SK-N-SH (cell line): Measurements from ENCODE around the gene CD3D. TPM values are rescaled to one million over a fixed set of nuclear protein-coding genes. Genes with fewer than 3 reads are reported as not detected.

Source experiments
- CTCF ChIA-PET: fragments of 300-600, 350-600 bp; formaldehyde crosslinking; extraction: SDS; loops from one replicate; lab custom pipeline; 2021; lab: Yijun Ruan, JAX
- POLR2A ChIA-PET: fragments of 350-600 bp; sonication (Branson Sonifier 250); formaldehyde crosslinking; extraction: SDS; loops from one replicate; lab custom pipeline; 2020; ENCODE audit warnings: antibody characterized with exemption, inconsistent platforms; lab: Yijun Ruan, JAX
- DNase-seq: peaks from one replicate; pipeline ENCODE4 v3.0.0; 2012
- H2AFZ ChIP-seq: fragments of 200-600 bp; sonication (generic); 2 replicates; pipeline ENCODE4 v1.8.1; 2016; ENCODE audit warnings: antibody characterized with exemption, mild to moderate bottlenecking, low read depth
- H3F3A ChIP-seq: fragments of 200-600 bp; sonication (generic); replicated peaks from 2 replicates; pipeline ENCODE3; 2016; ENCODE audit warnings: antibody characterized with exemption, mild to moderate bottlenecking; ENCODE audit not compliant: insufficient read depth
- H3K27ac ChIP-seq, 2 experiments: fragments of 200-500 bp in 1 of 2; fragments of 200-600 bp in 1 of 2; sonication (Bioruptor generic) in 1 of 2; sonication (generic), shearing (Covaris generic) in 1 of 2; 2 replicates each; pipeline versions ENCODE4 v1.5.1 to v1.6.1; 2014 to 2016; ENCODE audit warnings: low read depth in 2 of 2, inconsistent platforms in 1 of 2, low read length in 1 of 2, mild to moderate bottlenecking in 1 of 2, mixed read lengths in 1 of 2
- H3K27me3 ChIP-seq: fragments of 200-600 bp; sonication (generic), shearing (Covaris generic); 2 replicates; pipeline ENCODE4 v1.6.1; 2016; ENCODE audit warnings: mixed run types; ENCODE audit not compliant: insufficient read depth
- H3K36me3 ChIP-seq, 2 experiments: fragments of 200-500 bp in 1 of 2; fragments of 200-600 bp in 1 of 2; sonication (Bioruptor generic) in 1 of 2; sonication (generic) in 1 of 2; replicated peaks in 1 of 2; 2 replicates each; pipeline versions ENCODE3 to v1.5.1; 2014 to 2016; ENCODE audit warnings: low read length in 1 of 2, mild to moderate bottlenecking in 1 of 2; ENCODE audit not compliant: insufficient read depth in 2 of 2, control insufficient read depth in 1 of 2
- H3K4me1 ChIP-seq, 2 experiments: fragments of 200-500 bp in 1 of 2; fragments of 200-600 bp in 1 of 2; sonication (Bioruptor generic) in 1 of 2; sonication (generic), shearing (Covaris generic) in 1 of 2; 2 replicates each; pipeline versions ENCODE4 v1.5.1 to v1.6.1; 2014 to 2016; ENCODE audit warnings: low read depth in 1 of 2, low read length in 1 of 2, mixed run types in 1 of 2; ENCODE audit not compliant: insufficient read depth in 2 of 2, control insufficient read depth in 1 of 2
- H3K4me2 ChIP-seq: fragments of 200-600 bp; sonication (generic), shearing (Covaris generic); 2 replicates; pipeline ENCODE4 v1.6.1; 2017; ENCODE audit warnings: mixed run types
- H3K4me3 ChIP-seq, 2 experiments: fragments of 200-500 bp in 1 of 2; fragments of 200-600 bp in 1 of 2; sonication (Bioruptor generic) in 1 of 2; sonication (generic), shearing (Covaris generic) in 1 of 2; 2 replicates each; pipeline versions ENCODE4 v1.5.1 to v1.8.1; 2014 to 2016; ENCODE audit warnings: low read depth in 2 of 2, inconsistent platforms in 1 of 2, low read length in 1 of 2, mild to moderate bottlenecking in 1 of 2, mixed read lengths in 1 of 2, moderate library complexity in 1 of 2
- H3K79me2 ChIP-seq: fragments of 200-600 bp; sonication (generic); 2 replicates; pipeline ENCODE4 v1.8.1; 2017; ENCODE audit warnings: mild to moderate bottlenecking; ENCODE audit not compliant: insufficient read depth
- H3K9ac ChIP-seq: fragments of 200-600 bp; sonication (generic); 2 replicates; pipeline ENCODE4 v1.6.1; 2017; ENCODE audit warnings: mixed run types
- H3K9me2 ChIP-seq: fragments of 200-600 bp; sonication (generic); 2 replicates; pipeline ENCODE4 v1.6.1; 2017; ENCODE audit warnings: mixed run types
- H3K9me3 ChIP-seq: fragments of 200-600 bp; sonication (generic); 2 replicates; pipeline ENCODE4 v1.6.1; 2017; ENCODE audit warnings: mixed run types, mild to moderate bottlenecking, moderate library complexity
- H4K20me1 ChIP-seq: fragments of 200-600 bp; sonication (generic); 2 replicates; pipeline ENCODE4 v1.6.1; 2017; ENCODE audit warnings: mild to moderate bottlenecking, mixed run types; ENCODE audit not compliant: insufficient read depth
- CHD2 ChIP-seq: fragments of 150-350 bp; IDR thresholded peaks from 2 replicates; pipeline ENCODE4 v1.6.1; 2018; ENCODE audit warnings: low read length; ENCODE audit not compliant: partially characterized antibody
- CTCF ChIP-seq: fragments of 200-600 bp; sonication (generic); IDR thresholded peaks from 2 replicates; pipeline ENCODE4 v1.6.1; 2017; ENCODE audit warnings: antibody characterized with exemption, mild to moderate bottlenecking, moderate library complexity
- EZH2phosphoT487 ChIP-seq: fragments of 200-600 bp; sonication (generic); IDR thresholded peaks from 2 replicates; pipeline ENCODE4 v1.6.1; 2017; ENCODE audit warnings: low read depth, mixed run types, mild to moderate bottlenecking, antibody characterized with exemption, moderate library complexity, borderline replicate concordance
- FOXJ3 ChIP-seq: sonication (generic); formaldehyde crosslinking; IDR thresholded peaks from 2 replicates; pipeline ENCODE4 v1.5.1; 2020; ENCODE audit warnings: mild to moderate bottlenecking, missing genetic modification reagents
- GATA2 ChIP-seq: sonication (generic); formaldehyde crosslinking; IDR thresholded peaks from 2 replicates; pipeline ENCODE4 v1.5.0; 2020; ENCODE audit warnings: mild to moderate bottlenecking, missing genetic modification reagents
- IRF3 ChIP-seq: fragments of 150-350 bp; IDR thresholded peaks from 2 replicates; pipeline ENCODE4 v1.6.1; 2016; ENCODE audit warnings: mild to moderate bottlenecking, low read depth, low read length
- MAX ChIP-seq: IDR thresholded peaks from 2 replicates; pipeline ENCODE4 v1.4.0; 2012; ENCODE audit warnings: low read depth
- MEF2A ChIP-seq: IDR thresholded peaks from 2 replicates; pipeline ENCODE4 v1.4.0; 2012; ENCODE audit warnings: low read depth, borderline replicate concordance
- NFIC ChIP-seq: IDR thresholded peaks from 2 replicates; pipeline ENCODE4 v1.4.0; 2012; ENCODE audit warnings: borderline replicate concordance
- RAD21 ChIP-seq: IDR thresholded peaks from 2 replicates; pipeline ENCODE4 v1.6.1; 2012; ENCODE audit warnings: mild to moderate bottlenecking, low read length
- RCOR1 ChIP-seq: fragments of 150-350 bp; IDR thresholded peaks from 2 replicates; pipeline ENCODE4 v1.6.1; 2017; ENCODE audit warnings: antibody characterized with exemption, low read length
- RXRA ChIP-seq: IDR thresholded peaks from 2 replicates; pipeline ENCODE4 v1.4.0; 2012; ENCODE audit warnings: low read depth, mild to moderate bottlenecking, borderline replicate concordance
- SMC3 ChIP-seq: IDR thresholded peaks from 2 replicates; pipeline ENCODE4 v1.6.1; 2012; ENCODE audit warnings: low read depth, low read length, improper control_type of control experiment
- ZBTB33 ChIP-seq: IDR thresholded peaks from 2 replicates; pipeline ENCODE4 v1.4.0; 2012; ENCODE audit warnings: low read depth, borderline replicate concordance
- WGBS: methylation state at CpG from one replicate; pipeline ENCODE4 v1.1.6; 2017; ENCODE audit warnings: low lambda C conversion rate; 5-methylcytosine and 5-hydroxymethylcytosine counted together
- polyA plus RNA-seq, 3 experiments: library from polyadenylated mRNA; depleted of rRNA; stranded (reverse); fragments of >200 nt; gene quantifications; 2 replicates each; pipeline ENCODE4 v1.2.3, GENCODE V29; 2012

The CD3D gene
- polyA plus RNA-seq, 1 of the 3 experiments (the other 2 are of a cell fraction), result 0.44 TPM

- no peaks in the 10 kb centered on the region for H3K36me3 ChIP-seq
Observed at GRCh38 chr11:118353084-118353710, 10.7 kb upstream of the CD3D start.

More at GRCh38 chr11:118353084-118353710, 10.7 kb upstream of the CD3D start:
- CTCF ChIA-PET, result interaction anchor here (0.6 to 5.6 kb wide), 22 partner anchors 10 to 219 kb away, joined by 3 to 34 read pairs (median 3); no protein-coding TSS in a partner anchor
- no peaks in the 10 kb centered on the region for H3K9me2 ChIP-seq
- H3K4me2 ChIP-seq, result no peak overlapping the region
- no peak overlapping the region for H2AFZ ChIP-seq
- H3K79me2 ChIP-seq, result no peaks in the 10 kb centered on the region
- peak; percentile 20 for DNase-seq
- TF ChIP-seq RXRA (no peak), RAD21 (peak; percentile 56), GATA2 (CRISPR knock-in tag) (no peak), FOXJ3 (CRISPR knock-in tag) (no peak), CTCF (peak; percentile 81), RCOR1 (no peak), SMC3 (peak; percentile 44), MAX (no peak), CHD2 (no peak), MEF2A (no peak), ZBTB33 (no peak), EZH2phosphoT487 (no peak), IRF3 (no peak), NFIC (no peak)
- H3K4me3 ChIP-seq, result peak overlapping the region in 1 of 2 experiments; percentile 25; a peak in 1 of 4 replicates
- H3F3A ChIP-seq, result peaks cover 7% of the 10 kb centered on the region
- H3K9me3 ChIP-seq, result no peaks in the 10 kb centered on the region
- no peaks in the 10 kb centered on the region; a peak in 1 of 4 replicates for H3K4me1 ChIP-seq
- no peaks in the 10 kb centered on the region for H4K20me1 ChIP-seq
- no peak overlapping the region for H3K27ac ChIP-seq
- H3K9ac ChIP-seq, result no peak overlapping the region
- WGBS, result 3% methylated on average over 6 of the region's 6 CpGs
- POLR2A ChIA-PET, result no interaction called here
- peaks cover 39% of the 10 kb centered on the region; the same call in 1 of the 2 replicates for H3K27me3 ChIP-seq
